Activated CD4-positive, alpha-beta T cell treated with anti-CD3 and anti-CD28 coated beads, Interleukin-2, amount 10 ng/mL, durations not matched to agents 7 days and 5 days (primary cell): ENCODE measurements around the gene NECTIN4. TPM values are rescaled to one million over a fixed set of nuclear protein-coding genes. Genes with fewer than 3 reads are reported as not detected.
A peak's percentile ranks its signal among the peaks of the same experiment; 100 is the strongest.
"Not testable (repeated sequence)": the region's sequence is repeated elsewhere in the genome, so short reads cannot be mapped to it uniquely, and the experiment has no call there.

Experiments used
- CTCF ChIA-PET: fragments of 350-600 bp; sonication (Branson Sonifier 250); formaldehyde crosslinking; loops from one replicate; lab custom pipeline; 2021; ENCODE audit warnings: antibody characterized with exemption; lab: Charles Lee
- POLR2A ChIA-PET: fragments of 350-600 bp; sonication (Branson Sonifier 250); formaldehyde crosslinking; loops from one replicate; lab custom pipeline; 2021; ENCODE audit warnings: antibody characterized with exemption; lab: Charles Lee
- DNase-seq: peaks from one replicate; pipeline ENCODE4 v3.0.0-alpha.2; 2020
- H3K27ac Mint-ChIP-seq: one replicate; pipeline ENCODE4 v1.8.0; 2021; ENCODE audit warnings: mild to moderate bottlenecking, moderate library complexity, mixed read lengths
- H3K27me3 Mint-ChIP-seq: one replicate; pipeline ENCODE4 v1.8.0; 2021; ENCODE audit warnings: mixed read lengths
- H3K36me3 Mint-ChIP-seq: one replicate; pipeline ENCODE4 v1.8.0; 2021; ENCODE audit warnings: low read depth, mixed read lengths
- H3K4me1 Mint-ChIP-seq: one replicate; pipeline ENCODE4 v1.8.0; 2021; ENCODE audit warnings: mixed read lengths
- H3K4me3 Mint-ChIP-seq: one replicate; pipeline ENCODE4 v1.8.0; 2021; ENCODE audit warnings: mild to moderate bottlenecking, moderate library complexity, mixed read lengths
- H3K9me3 Mint-ChIP-seq: one replicate; pipeline ENCODE4 v1.8.0; 2021; ENCODE audit warnings: mixed read lengths
- total RNA-seq, 2 experiments: library from RNA; stranded (reverse); gene quantifications; one replicate each; pipeline ENCODE4 v1.2.3, GENCODE V29; 2021

Gene NECTIN4
- total RNA-seq, 2 experiments from 2014 or later: 0.15 TPM; not detected in 1

DNA sequence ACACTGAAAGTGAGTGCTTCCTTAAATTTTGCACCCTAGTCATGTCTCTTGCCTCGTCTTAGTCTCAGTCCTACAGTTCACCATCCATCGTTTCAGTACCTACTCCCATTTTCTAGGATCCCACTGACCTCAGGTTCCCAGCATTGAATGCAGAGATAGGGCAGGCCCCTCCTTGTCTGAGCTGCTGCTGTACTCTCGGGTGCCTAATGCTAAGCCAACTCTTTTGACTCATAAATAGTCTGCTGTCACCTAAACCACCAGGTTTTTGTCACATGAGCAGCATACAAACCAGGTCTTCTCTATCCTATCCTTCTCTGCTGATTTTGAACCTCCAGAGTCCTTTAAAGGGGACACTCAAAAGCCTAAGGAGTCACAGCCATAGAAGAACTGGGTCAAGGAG, 22.7 kb downstream of the NECTIN4 start:
- CTCF ChIA-PET: interaction anchor here (1.9 to 13.5 kb wide), 3 partner anchors 12 to 30 kb away, joined by 6 to 185 read pairs (median 50); partner anchors contain the start of genes KLHDC9 and USF1
- peak overlapping the region; percentile 93 for H3K4me3 Mint-ChIP-seq
- H3K36me3 Mint-ChIP-seq: peaks cover 56% of the 10 kb centered on the region

DNA sequence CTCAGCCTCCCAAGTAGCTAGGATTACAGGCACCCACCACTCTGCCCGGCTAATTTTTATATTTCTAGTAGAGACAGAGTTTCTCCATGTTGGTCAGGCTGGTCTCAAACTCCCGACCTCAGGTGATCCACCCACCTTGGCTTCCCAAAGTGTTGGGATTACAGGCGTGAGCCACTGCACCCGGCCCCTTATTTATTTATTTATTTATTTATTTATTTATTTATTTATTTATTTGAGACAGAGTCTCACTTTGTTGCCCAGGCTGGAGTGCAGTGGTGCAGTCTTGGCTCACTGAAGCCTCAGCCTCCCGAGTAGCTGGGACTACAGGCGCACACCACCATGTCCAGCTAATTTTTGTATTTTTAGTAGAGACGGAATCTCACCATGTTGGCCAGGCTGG, 23.7 kb downstream of the NECTIN4 start:
- CTCF ChIA-PET: interaction anchor here (0.7 to 8.5 kb wide), 3 partner anchors 11 to 52 kb away, joined by 3 to 50 read pairs (median 5); partner anchors contain the start of genes NIT1, PFDN2 and USF1
- peak overlapping the region; percentile 27 for H3K4me3 Mint-ChIP-seq
- H3K27ac Mint-ChIP-seq: not testable (repeated sequence)

More for the DNA sequence above, 22.7 kb downstream of the NECTIN4 start:
- peaks cover 70% of the 10 kb centered on the region for H3K4me1 Mint-ChIP-seq
- DNase-seq: no peak
- H3K27me3 Mint-ChIP-seq: no peaks in the 10 kb centered on the region
- H3K9me3 Mint-ChIP-seq: no peaks in the 10 kb centered on the region
- POLR2A ChIA-PET: interaction anchor here (0.6 kb wide), 1 partner anchor 32 kb away, joined by 4 read pairs; the partner anchor contains the start of gene KLHDC9
- peak overlapping the region; percentile 99 for H3K27ac Mint-ChIP-seq

DNA sequence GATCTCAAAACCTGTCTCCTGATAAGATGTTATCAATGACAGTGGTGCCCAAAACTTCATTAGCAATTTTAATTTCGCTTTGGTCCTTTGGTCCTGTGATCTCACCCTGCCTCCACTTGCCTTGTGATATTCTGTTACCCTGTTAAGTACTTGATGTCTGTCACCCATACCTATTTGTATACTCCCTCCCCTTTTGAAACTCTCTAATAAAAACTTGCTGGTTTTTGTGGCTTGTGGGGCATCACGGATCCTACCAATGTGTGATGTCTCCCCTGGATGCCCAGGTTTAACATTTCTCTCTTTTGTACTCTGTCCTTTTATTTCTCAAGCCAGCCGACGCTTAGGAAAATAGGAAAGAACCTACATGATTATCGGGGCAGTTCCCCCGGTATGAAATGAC, 25.4 kb downstream of the NECTIN4 start:
- Mint-ChIP-seq H3K27ac (peak overlapping the region; percentile 72), H3K4me3 (peak overlapping the region; percentile 31), H3K4me1 (peaks cover 70% of the 10 kb centered on the region), H3K36me3 (peaks cover 67% of the 10 kb centered on the region)
- H3K27me3 Mint-ChIP-seq, POLR2A ChIA-PET, H3K9me3 Mint-ChIP-seq, DNase-seq: not testable (repeated sequence)
- CTCF ChIA-PET: interaction anchor here (8.5 kb wide), 1 partner anchor 18 kb away, joined by 50 read pairs; the partner anchor contains the start of gene USF1

More for the DNA sequence above, 23.7 kb downstream of the NECTIN4 start:
- H3K9me3 Mint-ChIP-seq, DNase-seq, H3K27me3 Mint-ChIP-seq, POLR2A ChIA-PET: not testable (repeated sequence)
- Mint-ChIP-seq H3K4me1 (peaks cover 67% of the 10 kb centered on the region), H3K36me3 (peaks cover 60% of the 10 kb centered on the region)

DNA sequence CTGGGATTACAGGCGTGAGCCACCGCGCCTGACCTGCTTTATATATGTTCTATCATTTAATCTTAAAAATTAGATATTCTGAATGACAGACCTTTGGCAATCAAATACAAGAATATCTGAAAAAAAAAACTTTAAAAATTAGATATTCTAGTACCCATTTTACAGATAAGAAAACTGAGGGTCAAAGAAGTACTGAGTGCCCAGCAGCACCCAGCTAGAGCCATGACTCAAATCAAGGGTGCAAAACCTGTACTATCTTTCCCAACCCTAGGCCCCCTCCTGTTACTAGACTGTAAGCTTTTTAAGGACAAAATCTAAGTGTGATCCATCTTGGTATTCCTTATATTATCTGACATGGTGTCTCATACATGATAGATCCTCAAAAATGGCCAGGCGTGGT, 27.9 kb downstream of the NECTIN4 start:
- DNase-seq: no peak
- POLR2A ChIA-PET: no interaction called here
- Mint-ChIP-seq H3K9me3 (no peaks in the 10 kb centered on the region), H3K36me3 (peaks cover 58% of the 10 kb centered on the region), H3K27ac (no peak overlapping the region), H3K4me1 (peaks cover 61% of the 10 kb centered on the region), H3K27me3 (no peaks in the 10 kb centered on the region), H3K4me3 (no peak overlapping the region)
- CTCF ChIA-PET: interaction anchor here (1.1 to 1.2 kb wide), 2 partner anchors 11 to 36 kb away, joined by 4 to 7 read pairs; partner anchors contain the start of gene KLHDC9

DNA sequence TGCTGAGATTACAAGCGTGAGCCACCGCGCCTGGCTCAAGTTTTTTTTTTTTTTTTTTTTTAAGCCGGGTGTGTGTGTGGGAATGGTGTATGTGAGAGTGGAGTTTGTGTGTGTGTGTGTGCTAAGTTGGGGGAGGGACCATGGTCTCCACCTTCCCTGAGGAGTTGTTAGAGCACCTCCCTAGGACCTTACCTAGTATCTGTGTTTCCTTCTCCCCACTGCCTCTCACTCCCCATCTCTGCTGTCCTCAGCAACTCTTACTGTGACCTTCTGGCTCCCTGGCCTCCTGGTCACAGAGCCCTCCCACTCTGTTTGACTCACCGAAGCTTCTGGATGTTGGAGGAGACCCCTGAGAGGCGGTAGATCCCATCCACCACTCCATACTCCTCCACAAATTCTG, 30.1 kb downstream of the NECTIN4 start:
- no peak overlapping the region for H3K4me3 Mint-ChIP-seq

DNA sequence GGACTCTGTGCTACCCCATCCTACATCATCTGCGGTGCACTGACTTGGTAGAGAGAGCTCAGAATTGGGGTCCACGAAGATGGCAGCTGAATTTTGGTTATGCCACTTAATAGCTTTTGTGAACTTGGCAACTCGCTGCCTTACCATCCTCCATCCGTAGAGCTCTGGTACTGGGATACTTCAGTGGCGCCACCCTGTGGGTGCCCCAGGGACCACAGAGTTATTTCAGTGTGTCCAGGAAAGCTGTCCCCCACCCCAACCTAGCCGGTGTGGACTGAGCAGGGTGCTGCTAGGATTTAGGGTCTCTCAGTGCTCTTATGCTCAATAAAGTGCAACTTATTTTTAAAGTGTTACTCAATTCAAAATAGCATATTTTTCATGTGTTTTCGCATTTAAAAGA, 34.6 kb downstream of the NECTIN4 start:
- Mint-ChIP-seq H3K4me1 (peaks cover 35% of the 10 kb centered on the region), H3K9me3 (no peaks in the 10 kb centered on the region), H3K4me3 (no peak overlapping the region), H3K27me3 (no peaks in the 10 kb centered on the region), H3K36me3 (peaks cover 68% of the 10 kb centered on the region), H3K27ac (no peak overlapping the region)
- CTCF ChIA-PET: interaction anchor here (0.6 to 3.0 kb wide), 9 partner anchors 10 to 130 kb away, joined by 3 to 13 read pairs (median 4); partner anchors contain the start of genes TSTD1 and USF1
- DNase-seq: no peak
- POLR2A ChIA-PET: no interaction called here

More for the DNA sequence above, 30.1 kb downstream of the NECTIN4 start:
- no peak for DNase-seq
- Mint-ChIP-seq H3K36me3 (peaks cover 66% of the 10 kb centered on the region), H3K27ac (no peak overlapping the region), H3K4me1 (peaks cover 51% of the 10 kb centered on the region), H3K9me3 (no peaks in the 10 kb centered on the region), H3K27me3 (no peaks in the 10 kb centered on the region)
- ChIA-PET POLR2A (no interaction called here), CTCF (interaction anchor here (0.8 to 2.0 kb wide), 3 partner anchors 13 to 40 kb away, joined by 3 to 7 read pairs (median 3); partner anchors contain the start of gene USF1)

DNA sequence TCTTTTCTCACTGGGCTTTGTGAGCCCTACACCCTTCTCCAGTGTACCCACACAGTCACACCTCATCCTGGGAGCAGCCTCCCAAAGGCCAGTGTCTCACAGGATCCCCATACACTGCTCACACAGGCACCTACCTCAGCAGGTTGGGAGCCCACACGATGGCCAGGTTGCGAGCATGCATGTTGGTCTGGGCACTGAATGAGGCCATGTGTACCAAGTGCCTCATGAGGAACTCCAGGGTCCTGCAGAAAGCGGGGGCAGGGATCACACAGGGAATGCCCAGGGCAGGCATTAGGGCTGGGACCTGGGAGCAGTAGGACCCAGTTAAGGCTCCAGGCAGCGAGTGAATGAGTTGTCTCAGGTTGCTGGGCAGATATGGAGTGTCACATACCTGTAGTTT, 35.1 kb downstream of the NECTIN4 start:
- H3K4me1 Mint-ChIP-seq: peaks cover 29% of the 10 kb centered on the region
- no peaks in the 10 kb centered on the region for H3K9me3 Mint-ChIP-seq
- ChIA-PET POLR2A (no interaction called here), CTCF (interaction anchor here (1.0 to 3.0 kb wide), 6 partner anchors 9 to 60 kb away, joined by 4 to 13 read pairs (median 6); partner anchors contain the start of genes TSTD1 and USF1)
- H3K27ac Mint-ChIP-seq: no peak overlapping the region
- H3K36me3 Mint-ChIP-seq: peaks cover 68% of the 10 kb centered on the region
- H3K4me3 Mint-ChIP-seq: no peak overlapping the region
- DNase-seq: no peak
- H3K27me3 Mint-ChIP-seq: no peaks in the 10 kb centered on the region

DNA sequence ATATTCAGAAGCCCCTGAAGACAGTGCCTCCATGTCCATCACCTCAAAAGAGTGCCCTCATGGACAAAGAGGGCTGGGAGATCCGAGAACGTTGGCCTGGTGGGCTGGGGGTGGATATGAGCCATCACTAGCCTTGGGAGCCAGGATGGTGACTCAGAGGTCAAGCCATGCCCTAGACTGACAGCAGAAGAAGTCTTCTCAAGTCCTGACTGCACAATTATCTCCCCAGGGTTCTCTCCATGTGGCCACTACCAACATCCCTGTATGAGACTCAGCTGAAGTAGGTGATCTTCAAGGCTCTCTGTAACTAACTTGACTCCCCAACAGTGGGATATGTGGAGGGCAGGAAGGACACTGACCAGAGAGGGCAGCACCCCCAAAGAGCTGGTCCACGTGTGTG, 36.5 kb downstream of the NECTIN4 start:
- Mint-ChIP-seq H3K36me3 (peaks cover 77% of the 10 kb centered on the region), H3K27me3 (no peaks in the 10 kb centered on the region), H3K9me3 (no peaks in the 10 kb centered on the region), H3K4me1 (peaks cover 37% of the 10 kb centered on the region), H3K4me3 (no peak overlapping the region), H3K27ac (peak overlapping the region; percentile 6)
- ChIA-PET POLR2A (no interaction called here), CTCF (interaction anchor here (0.6 kb wide), 1 partner anchor 17 kb away, joined by 3 read pairs; the partner anchor contains the start of gene ARHGAP30)
- DNase-seq: no peak

DNA sequence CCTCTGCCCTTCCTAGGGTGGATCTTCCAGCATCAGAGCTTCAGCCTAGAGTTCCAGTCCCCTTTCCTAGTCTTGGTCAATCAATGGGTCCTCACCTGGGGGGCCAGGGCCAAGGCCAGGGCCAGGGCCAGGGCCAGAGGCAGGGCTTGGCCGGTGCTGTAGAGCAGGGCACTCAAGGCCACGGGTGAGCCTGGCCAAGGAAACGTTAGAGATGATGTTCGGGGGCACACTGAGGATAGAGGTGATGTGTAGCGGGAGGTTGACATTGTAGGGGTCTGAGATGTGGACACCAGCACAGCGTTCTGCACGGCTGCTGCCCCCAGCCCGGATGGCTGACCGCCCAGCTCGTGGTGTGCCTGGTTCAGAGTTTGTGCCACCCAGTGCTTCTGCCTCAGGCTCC, 38.1 kb downstream of the NECTIN4 start:
- CTCF ChIA-PET: interaction anchor here (0.9 to 2.3 kb wide), 4 partner anchors 14 to 47 kb away, joined by 3 to 9 read pairs (median 4); partner anchors contain the start of gene ARHGAP30

DNA sequence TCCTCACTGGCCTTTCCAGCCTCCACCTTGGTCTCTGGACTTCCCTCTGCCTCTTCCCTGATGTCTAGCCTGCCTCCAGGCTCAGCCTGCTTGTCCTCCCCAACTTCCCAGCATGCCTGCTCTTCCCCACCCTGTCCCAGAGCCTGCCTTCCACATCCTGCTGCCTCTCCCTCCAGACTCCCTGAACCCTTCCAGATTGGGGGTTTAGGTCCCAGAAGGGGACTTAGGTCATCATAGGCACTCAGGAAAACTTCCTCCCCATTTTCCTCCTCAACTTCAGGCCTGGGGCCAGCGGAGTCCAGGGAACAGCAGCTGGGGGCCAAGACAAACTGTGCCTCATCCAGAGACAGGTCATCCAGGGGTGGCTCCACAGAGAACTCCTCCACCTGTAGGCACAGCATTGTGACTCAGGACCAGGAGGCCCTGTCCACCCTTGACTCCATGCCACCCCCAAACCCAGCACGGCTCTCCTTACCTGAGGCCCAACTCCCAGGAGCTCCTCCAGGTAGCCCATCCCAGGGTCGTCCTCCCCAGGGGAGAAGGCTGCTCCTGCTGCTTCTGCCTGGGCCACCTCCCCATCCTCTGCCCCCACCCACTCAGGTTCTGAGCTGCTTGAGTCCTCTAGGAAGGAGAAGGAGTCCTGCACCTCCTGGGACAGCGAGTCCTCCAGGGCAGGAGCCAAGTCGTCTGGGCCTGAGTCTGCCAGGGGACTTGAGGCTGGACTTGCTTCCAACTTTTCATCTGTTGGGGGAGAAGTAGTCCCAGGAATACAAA, 40.2 kb downstream of the NECTIN4 start:
- no peaks in the 10 kb centered on the region for H3K9me3 Mint-ChIP-seq
- peaks cover 71% of the 10 kb centered on the region for H3K36me3 Mint-ChIP-seq
- DNase-seq: no peak
- H3K27ac Mint-ChIP-seq: peak overlapping the region; percentile 48
- H3K4me3 Mint-ChIP-seq: no peak overlapping the region
- peaks cover 46% of the 10 kb centered on the region for H3K4me1 Mint-ChIP-seq
- POLR2A ChIA-PET: no interaction called here
- CTCF ChIA-PET: interaction anchor here (0.8 to 2.3 kb wide), 3 partner anchors 21 to 49 kb away, joined by 3 to 9 read pairs (median 3); partner anchors contain the start of gene ARHGAP30
- H3K27me3 Mint-ChIP-seq: no peaks in the 10 kb centered on the region

More for the DNA sequence above, 38.1 kb downstream of the NECTIN4 start:
- Mint-ChIP-seq H3K27ac (no peak overlapping the region), H3K9me3 (no peaks in the 10 kb centered on the region), H3K27me3 (no peaks in the 10 kb centered on the region), H3K36me3 (peaks cover 74% of the 10 kb centered on the region), H3K4me1 (peaks cover 43% of the 10 kb centered on the region), H3K4me3 (no peak overlapping the region)
- no peak for DNase-seq
- POLR2A ChIA-PET: interaction anchor here (0.7 kb wide), 1 partner anchor 307 kb away, joined by 6 read pairs; no protein-coding TSS in a partner anchor

DNA sequence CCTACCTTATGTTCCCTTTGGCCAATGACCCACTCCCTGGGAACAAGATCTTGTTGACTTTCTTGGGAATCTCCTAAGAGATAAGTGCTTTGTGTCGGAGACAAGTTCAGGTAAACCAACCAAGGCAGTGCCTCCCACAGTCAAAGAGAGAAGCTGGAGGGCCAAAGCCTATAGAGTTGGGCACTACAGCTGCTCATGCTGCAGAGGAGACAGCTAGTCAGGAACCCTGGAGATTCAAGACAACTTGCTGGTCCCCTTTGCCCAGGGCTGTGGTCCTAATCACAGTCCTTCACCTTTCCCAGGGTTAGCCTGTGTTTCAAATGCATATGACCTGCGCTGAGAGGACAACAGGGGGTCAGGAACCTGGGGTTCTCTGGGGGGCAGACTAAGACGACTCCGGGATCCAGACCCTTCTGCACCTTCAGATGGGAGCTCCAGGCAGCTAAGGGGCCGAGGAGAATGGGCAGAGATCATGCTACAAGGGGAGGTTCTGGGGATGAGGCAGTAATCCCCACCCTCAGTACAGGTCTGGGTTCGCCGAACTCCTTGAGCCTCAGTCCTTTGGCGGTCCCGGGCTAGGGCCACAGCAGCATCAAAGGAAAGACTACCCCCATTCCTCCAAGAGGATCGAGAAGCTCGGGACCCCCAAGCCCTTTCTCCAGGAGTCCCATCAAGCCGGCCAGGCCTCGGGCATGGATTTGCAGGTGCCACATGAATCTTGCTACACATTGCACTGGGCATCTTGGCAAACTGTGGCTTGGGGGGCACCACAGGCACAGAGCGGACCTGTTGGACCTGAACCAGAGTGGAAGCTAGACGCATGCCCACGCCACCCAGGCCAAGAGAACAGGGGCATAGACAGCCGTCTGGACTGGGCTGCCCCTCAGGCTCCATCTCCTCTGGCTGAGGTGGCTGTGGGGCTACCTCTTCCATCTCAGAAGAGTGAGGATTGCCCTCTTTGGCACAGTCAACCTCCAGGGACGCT, 41.6 kb downstream of the NECTIN4 start:
- peaks cover 47% of the 10 kb centered on the region for H3K4me1 Mint-ChIP-seq
- POLR2A ChIA-PET: interaction anchor here (0.8 kb wide), 1 partner anchor 24 kb away, joined by 3 read pairs; no protein-coding TSS in a partner anchor

More for the DNA sequence above, 41.6 kb downstream of the NECTIN4 start:
- Mint-ChIP-seq H3K27ac (peak overlapping the region; percentile 97), H3K4me3 (peak overlapping the region; percentile 18), H3K27me3 (no peaks in the 10 kb centered on the region), H3K9me3 (no peaks in the 10 kb centered on the region), H3K36me3 (peaks cover 66% of the 10 kb centered on the region)
- no peak for DNase-seq
- CTCF ChIA-PET: interaction anchor here (2.0 to 4.9 kb wide), 4 partner anchors 10 to 50 kb away, joined by 7 to 50 read pairs (median 14); partner anchors contain the start of genes ARHGAP30, F11R, KLHDC9 and TSTD1
